Heart left ventricle (tissue), 16 donors: ENCODE results near the gene ITM2C. TPM values are rescaled to one million over a fixed set of nuclear protein-coding genes. Genes with fewer than 3 reads are reported as not detected.
A peak's percentile ranks its signal among the peaks of the same experiment; 100 is the strongest.

Experiments
- ATAC-seq, 4 donors: fragments of 200-7000 bp; cut with Tn5 transposase; one replicate each; pipeline ENCODE4 v1.9.1; 2020 to 2022; ENCODE audit warnings: moderate library complexity in 4 of 4, mild to moderate bottlenecking in 3 of 4, moderate number of reproducible peaks in 1 of 4
- DNase-seq, 5 donors: peaks; one replicate each; pipeline ENCODE4 v3.0.0-alpha.2; 2020
- H3K27ac ChIP-seq, 12 donors: fragments of 200-600 bp; sonication (generic) in 4 of 12; one replicate each; pipeline versions ENCODE4 v1.5.0 to v1.8.0; 2016 to 2022; ENCODE audit warnings: mild to moderate bottlenecking in 2 of 12
- H3K27me3 ChIP-seq, 9 donors: fragments of 200-600 bp; sonication (generic) in 2 of 9; one replicate each; pipeline versions ENCODE4 v1.5.1 to v1.8.0; 2016 to 2022; ENCODE audit warnings: mild to moderate bottlenecking in 3 of 9
- H3K36me3 ChIP-seq, 9 donors: fragments of 200-600 bp; sonication (generic) in 2 of 9; one replicate each; pipeline versions ENCODE4 v1.5.0 to v1.8.0; 2018 to 2022; ENCODE audit warnings: mild to moderate bottlenecking in 2 of 9
- H3K4me1 ChIP-seq, 12 donors: fragments of 200-600 bp; sonication (generic) in 4 of 12; one replicate each; pipeline versions ENCODE4 v1.5.0 to v1.8.0; 2016 to 2022; ENCODE audit warnings: mild to moderate bottlenecking in 3 of 12
- H3K4me3 ChIP-seq, 12 donors: fragments of 200-600 bp; sonication (generic) in 4 of 12; one replicate each; pipeline versions ENCODE4 v1.5.0 to v1.8.0; 2017 to 2022; ENCODE audit warnings: mild to moderate bottlenecking in 9 of 12, moderate library complexity in 4 of 12
- H3K9me3 ChIP-seq, 12 donors: fragments of 200-600 bp; sonication (generic) in 4 of 12; one replicate each; pipeline versions ENCODE4 v1.5.0 to v1.8.0; 2016 to 2022; ENCODE audit warnings: mild to moderate bottlenecking in 1 of 12
- CTCF ChIP-seq, 12 donors: fragments of 200-600 bp; sonication (generic) in 4 of 12; IDR thresholded peaks; one replicate each; pipeline versions ENCODE4 v1.5.0 to v1.8.0; 2018 to 2022; ENCODE audit warnings: antibody characterized with exemption in 12 of 12, mild to moderate bottlenecking in 5 of 12
- POLR2A ChIP-seq, 2 donors: fragments of 450-650 bp; IDR thresholded peaks; one replicate each; pipeline ENCODE4 v1.6.1; 2017; ENCODE audit warnings: antibody characterized with exemption in 2 of 2, mild to moderate bottlenecking in 2 of 2, moderate library complexity in 2 of 2
- WGBS, 4 donors: extraction: QIAGEN DNeasy Blood & Tissue Kit in 2 of 4; methylation state at CpG; one replicate each; pipeline versions ENCODE4 v1.1.5 to v1.1.7; 2013 to 2018; 5-methylcytosine and 5-hydroxymethylcytosine counted together
- intact Hi-C, 10 donors: fragments of 100-400 bp; cut with DNase I; formaldehyde crosslinking; loops; one replicate each; pipeline versions ENCODE4 v1.11.1 to v1.14.2; 2022
- polyA plus RNA-seq, 2 donors: library from polyadenylated mRNA; stranded (reverse); fragments of 200-250 nt; gene quantifications; one replicate each; pipeline ENCODE4 v1.2.3, GENCODE V29; 2013
- total RNA-seq, 9 donors: library from RNA; depleted of rRNA in 2 of 9; stranded (reverse); fragments of >200 nt in 2 of 9; fragmentation: NEBNext Ultra II Directional in 3 of 9; extraction: Animal tissue kit (Norgen Biotek cat#: 25700) in 3 of 9; gene quantifications; one replicate each; pipeline versions ENCODE4 v1.1.0 to v1.2.4, GENCODE V29; 2016 to 2023
- donor health status: ischemic (EF 13 %, LVEDD 7.1; RV severe dilation, severe dysfunction).
- donor health status: healthy with polysubstance abuse.
- donor health status: DM: no; HTN: yes; CAD: no.
- donor health status: DM: no; HTN: no; CAD: no.
- donor health status: ischemic (EF 25% LVEDD 6.9; RV normal size, moderate dysfunction).
- donor health status: ischemic (EF 25% LVEDD 5.7; RV mildly dilated, moderate dysfunction).
- donor health status: healthy.
- donor health status: DM: yes; HTN: yes; CAD: no.
- donor health status: ischemic (EF 35%, LVEDD 5.7; RV mildly dilated, moderate dysfunction).
- donor health status: nonischemic (EF 11% LVEDD 7.7; RV severe dilation, severe dysfunction).
- donor health status: DM: yes; HTN: yes; CAD: no.
- donor health status: PGD.
- donor health status: ischemic (EF 29% LVEDD 5.4; RV normal size, mild dysfunction).
- donor health status: nonischemic (EF 23%, LVEDD 6.1; RV moderate dilation, normal function).

The ITM2C gene
- total and polyA plus RNA-seq, 11 donors: 19.7 to 36.6 (median 26.0) TPM

- ATAC-seq (peak in 2 of 4 donors; percentile 5 to 8), DNase-seq (peak in 1 of 5 donors; percentile 34)
- TF ChIP-seq CTCF (IDR thresholded peaks at IDR 0.05): peak in 3 of 12 donors; percentile 4 to 27 (median 12)
- TF ChIP-seq POLR2A (IDR thresholded peaks at IDR 0.05): no peak
- H3K4me3 ChIP-seq: peak overlapping the region in 11 of 12 donors; percentile 48 to 93 (median 76)
- no peaks in the 10 kb centered on the region for H3K36me3 ChIP-seq
- peaks cover 0 to 30% (median 16%) of the 10 kb centered on the region in 9 donors for H3K27me3 ChIP-seq
- peak overlapping the region in 2 of 12 donors; percentile 24 to 73 for H3K27ac ChIP-seq
- 25 to 35% (median 29%) methylated on average over 19 to 35 of the region's 35 CpGs for WGBS, 4 donors
- peaks cover 0 to 57% (median 18%) of the 10 kb centered on the region in 12 donors for H3K4me1 ChIP-seq
- intact Hi-C loops: loop anchor here in 1 of 10 donors (5.0 kb wide), 1 partner anchor 46 kb away; no protein-coding TSS in a partner anchor
- no peaks in the 10 kb centered on the region for H3K9me3 ChIP-seq
Measured at GRCh38 chr2:230865766-230866755, 1.3 kb downstream of the ITM2C start.

GRCh38 chr2:230866756-230867523 is 2.2 kb downstream of the ITM2C start:
- 51 to 67% (median 52%) methylated on average over 12 to 13 of the region's 13 CpGs for WGBS, 4 donors
- DNase-seq (no peak), ATAC-seq (no peak)
- no peaks in the 10 kb centered on the region for H3K36me3 ChIP-seq
- peak overlapping the region in 1 of 12 donors; percentile 73 for H3K4me3 ChIP-seq
- TF ChIP-seq CTCF (IDR thresholded peaks at IDR 0.05): no peak
- TF ChIP-seq POLR2A (IDR thresholded peaks at IDR 0.05): no peak
- peaks cover 0 to 25% (median 16%) of the 10 kb centered on the region in 9 donors for H3K27me3 ChIP-seq
- peaks cover 0 to 65% (median 22%) of the 10 kb centered on the region in 12 donors for H3K4me1 ChIP-seq
- H3K9me3 ChIP-seq: no peaks in the 10 kb centered on the region
- peak overlapping the region in 1 of 12 donors; percentile 73 for H3K27ac ChIP-seq
- intact Hi-C loops: loop anchor here in 1 of 10 donors (5.0 kb wide), 1 partner anchor 45 kb away; no protein-coding TSS in a partner anchor

- TF ChIP-seq CTCF (IDR thresholded peaks at IDR 0.05): no peak
- no peak for TF ChIP-seq POLR2A (IDR thresholded peaks at IDR 0.05)
- WGBS, 4 donors: 63 to 70% (median 67%) methylated on average over 15 of the region's 15 CpGs
- peaks cover 0 to 65% (median 23%) of the 10 kb centered on the region in 12 donors for H3K4me1 ChIP-seq
- H3K9me3 ChIP-seq: no peaks in the 10 kb centered on the region
- intact Hi-C loops: loop anchor here in 1 of 10 donors (5.0 kb wide), 1 partner anchor 44 kb away; no protein-coding TSS in a partner anchor
- H3K4me3 ChIP-seq: no peak overlapping the region
- H3K27ac ChIP-seq: peak overlapping the region in 1 of 12 donors; percentile 73
- ATAC-seq: no peak
- peaks cover 0 to 17% (median 12%) of the 10 kb centered on the region in 9 donors for H3K27me3 ChIP-seq
- DNase-seq: peak in 1 of 5 donors; percentile 58
- no peaks in the 10 kb centered on the region for H3K36me3 ChIP-seq
Measured at GRCh38 chr2:230868161-230868946, 3.6 kb downstream of the ITM2C start.
